Measurements from ENCODE around the gene ITGB3. TPM values are rescaled to one million over a fixed set of nuclear protein-coding genes. Genes with fewer than 3 reads are reported as not detected.

Gene ITGB3
- total RNA-seq, 1 donor from 2014 or later: 71.3 TPM

DNA sequence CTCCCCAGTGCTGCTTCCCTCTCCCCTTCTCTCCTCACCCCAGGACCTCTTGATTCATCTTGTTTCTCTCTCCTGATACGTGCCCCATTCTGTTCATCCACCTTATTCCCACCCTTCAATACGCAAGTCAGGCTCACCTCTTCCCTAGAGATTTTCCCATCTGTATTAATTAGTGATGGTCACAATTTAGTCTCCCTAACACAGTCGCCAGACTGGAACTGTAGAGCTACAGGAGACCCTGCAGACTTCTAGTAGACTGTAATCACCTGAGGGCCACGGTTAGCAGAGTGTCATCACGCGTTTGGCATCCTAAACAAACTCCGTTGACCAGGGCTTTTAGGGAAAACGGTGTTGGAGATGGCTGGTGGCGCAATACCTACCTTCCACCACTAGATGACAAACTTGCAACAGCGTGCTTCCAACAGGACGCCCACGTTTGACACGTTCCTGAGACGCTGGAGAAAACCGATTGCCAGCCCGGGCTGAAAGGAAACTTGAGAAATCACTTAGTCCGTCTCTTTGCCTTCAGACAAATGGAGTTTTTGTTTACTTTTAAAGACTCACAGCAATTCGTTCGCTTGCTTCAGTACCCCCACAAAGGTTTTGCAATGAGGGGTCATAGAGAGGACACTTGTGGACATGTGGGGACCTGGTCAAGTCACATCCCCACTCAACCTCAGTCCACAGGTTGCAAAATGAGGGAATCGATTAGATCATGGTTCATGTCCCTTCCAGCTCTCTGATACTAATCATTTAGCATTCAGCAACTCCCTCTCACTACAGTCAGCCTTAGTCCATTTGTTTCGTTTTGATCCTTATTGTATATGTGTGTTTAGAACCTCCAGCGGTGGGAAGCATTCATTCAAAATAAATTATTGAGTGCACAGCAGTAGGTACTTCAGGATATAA, 23.8 kb upstream of the ITGB3 start:
- intact Hi-C loops (cut with DNase I): loop anchor here (1.0 to 10.0 kb wide), 2 partner anchors 86 to 385 kb away; no protein-coding TSS in a partner anchor
- peak overlapping the region; percentile 92 to 93 for H3K27ac ChIP-seq
- peak; percentile 45 to 95 for DNase-seq (ENCODE audit: low spot score in 2 of 2)

GRCh38 chr17:47230864-47231263, 22.8 kb upstream of the ITGB3 start:
- Histone ChIP-seq H3K36me3 (no peaks in the 10 kb centered on the region), H3K4me1 (peaks cover 10 to 24% of the 10 kb centered on the region in 2 donors), H3K9me3 (no peaks in the 10 kb centered on the region), H3K27ac (no peak overlapping the region), H3K27me3 (no peaks in the 10 kb centered on the region), H3K4me3 (no peak overlapping the region)
- DNase-seq (ENCODE audit: low spot score in 2 of 2): no peak
- TF ChIP-seq, protein P1, sequence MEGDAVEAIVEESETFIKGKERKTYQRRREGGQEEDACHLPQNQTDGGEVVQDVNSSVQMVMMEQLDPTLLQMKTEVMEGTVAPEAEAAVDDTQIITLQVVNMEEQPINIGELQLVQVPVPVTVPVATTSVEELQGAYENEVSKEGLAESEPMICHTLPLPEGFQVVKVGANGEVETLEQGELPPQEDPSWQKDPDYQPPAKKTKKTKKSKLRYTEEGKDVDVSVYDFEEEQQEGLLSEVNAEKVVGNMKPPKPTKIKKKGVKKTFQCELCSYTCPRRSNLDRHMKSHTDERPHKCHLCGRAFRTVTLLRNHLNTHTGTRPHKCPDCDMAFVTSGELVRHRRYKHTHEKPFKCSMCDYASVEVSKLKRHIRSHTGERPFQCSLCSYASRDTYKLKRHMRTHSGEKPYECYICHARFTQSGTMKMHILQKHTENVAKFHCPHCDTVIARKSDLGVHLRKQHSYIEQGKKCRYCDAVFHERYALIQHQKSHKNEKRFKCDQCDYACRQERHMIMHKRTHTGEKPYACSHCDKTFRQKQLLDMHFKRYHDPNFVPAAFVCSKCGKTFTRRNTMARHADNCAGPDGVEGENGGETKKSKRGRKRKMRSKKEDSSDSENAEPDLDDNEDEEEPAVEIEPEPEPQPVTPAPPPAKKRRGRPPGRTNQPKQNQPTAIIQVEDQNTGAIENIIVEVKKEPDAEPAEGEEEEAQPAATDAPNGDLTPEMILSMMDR (IDR thresholded peaks at IDR 0.05): no peak
- intact Hi-C loops (cut with DNase I): loop anchor here (1.0 kb wide), 1 partner anchor 84 kb away; no protein-coding TSS in a partner anchor

More for the DNA sequence above, 23.8 kb upstream of the ITGB3 start:
- Histone ChIP-seq H3K4me1 (peaks cover 10 to 33% of the 10 kb centered on the region in 2 donors), H3K9me3 (no peaks in the 10 kb centered on the region), H3K4me3 (peak overlapping the region; percentile 39 to 40), H3K27me3 (no peaks in the 10 kb centered on the region), H3K36me3 (no peaks in the 10 kb centered on the region)
- TF ChIP-seq, protein P1 (IDR thresholded peaks at IDR 0.05): peak; percentile 98 to 99 (median 99)

- H3K27ac ChIP-seq: no peak overlapping the region
- H3K9me3 ChIP-seq: no peaks in the 10 kb centered on the region
- intact Hi-C loops (cut with DNase I): no loop called here
- no peak overlapping the region for H3K4me3 ChIP-seq
- no peaks in the 10 kb centered on the region for H3K36me3 ChIP-seq
- no peak for DNase-seq (ENCODE audit: low spot score in 2 of 2)
- peaks cover 6 to 21% of the 10 kb centered on the region in 2 donors for H3K4me1 ChIP-seq
- TF ChIP-seq, protein P1 (IDR thresholded peaks at IDR 0.05): no peak
- H3K27me3 ChIP-seq: no peaks in the 10 kb centered on the region
Observed at GRCh38 chr17:47231334-47231733, 22.3 kb upstream of the ITGB3 start.

GRCh38 chr17:47231866-47232265, 21.8 kb upstream of the ITGB3 start:
- no peak for DNase-seq (ENCODE audit: low spot score in 2 of 2)
- intact Hi-C loops (cut with DNase I): no loop called here
- H3K9me3 ChIP-seq: no peaks in the 10 kb centered on the region

GRCh38 chr17:47232465-47232864, 21.2 kb upstream of the ITGB3 start:
- no peak for DNase-seq (ENCODE audit: low spot score in 2 of 2)
- no peaks in the 10 kb centered on the region for H3K9me3 ChIP-seq
- H3K27ac ChIP-seq: no peak overlapping the region
- peaks cover 0 to 10% of the 10 kb centered on the region in 2 donors for H3K4me1 ChIP-seq
- H3K27me3 ChIP-seq: no peaks in the 10 kb centered on the region
- intact Hi-C loops (cut with DNase I): no loop called here
- no peaks in the 10 kb centered on the region for H3K36me3 ChIP-seq
- TF ChIP-seq, protein P1 (IDR thresholded peaks at IDR 0.05): no peak
- no peak overlapping the region for H3K4me3 ChIP-seq

More at GRCh38 chr17:47231866-47232265, 21.8 kb upstream of the ITGB3 start:
- TF ChIP-seq, protein P1 (IDR thresholded peaks at IDR 0.05): no peak
- H3K4me1 ChIP-seq: peaks cover 2 to 15% of the 10 kb centered on the region in 2 donors
- H3K36me3 ChIP-seq: no peaks in the 10 kb centered on the region
- no peak overlapping the region for H3K4me3 ChIP-seq
- H3K27ac ChIP-seq: no peak overlapping the region
- H3K27me3 ChIP-seq: no peaks in the 10 kb centered on the region
